Heart right ventricle (tissue), 16 donors: ENCODE measurements around the gene LAMA5. TPM values are rescaled to one million over a fixed set of nuclear protein-coding genes. Genes with fewer than 3 reads are reported as not detected.
A peak's percentile ranks its signal among the peaks of the same experiment; 100 is the strongest.

ENCODE experiments used
- ATAC-seq, 8 donors: fragments of 200-7000 bp; cut with Tn5 transposase; one replicate each; pipeline ENCODE4 v1.9.1; 2020; ENCODE audit warnings: mild to moderate bottlenecking in 8 of 8, moderate library complexity in 8 of 8, moderate number of reproducible peaks in 1 of 8
- DNase-seq, 2 donors: peaks; one replicate each; pipeline ENCODE4 v3.0.0-alpha.2; 2020
- H3K27ac ChIP-seq, 10 donors: fragments of 200-600 bp; sonication (generic) in 2 of 10; one replicate each; pipeline versions ENCODE4 v1.5.0 to v1.8.0; 2020 to 2022; ENCODE audit warnings: mild to moderate bottlenecking in 3 of 10
- H3K27me3 ChIP-seq, 7 donors: fragments of 200-600 bp; one replicate each; pipeline ENCODE4 v1.8.0; 2021 to 2022; ENCODE audit warnings: mild to moderate bottlenecking in 2 of 7
- H3K36me3 ChIP-seq, 9 donors: fragments of 200-600 bp; sonication (generic) in 1 of 9; one replicate each; pipeline versions ENCODE4 v1.5.0 to v1.8.0; 2020 to 2022; ENCODE audit warnings: mild to moderate bottlenecking in 2 of 9
- H3K4me1 ChIP-seq, 9 donors: fragments of 200-600 bp; sonication (generic) in 1 of 9; one replicate each; pipeline versions ENCODE4 v1.5.0 to v1.8.0; 2020 to 2022; ENCODE audit warnings: mild to moderate bottlenecking in 4 of 9
- H3K4me3 ChIP-seq, 10 donors: fragments of 200-600 bp; sonication (generic) in 2 of 10; one replicate each; pipeline versions ENCODE4 v1.5.0 to v1.8.0; 2020 to 2022; ENCODE audit warnings: mild to moderate bottlenecking in 7 of 10, moderate library complexity in 2 of 10
- H3K9me3 ChIP-seq, 11 donors: fragments of 200-600 bp in 10 of 11; sonication (generic) in 2 of 11; one replicate each; pipeline versions ENCODE4 v1.5.0 to v1.8.0; 2013 to 2022; ENCODE audit warnings: mild to moderate bottlenecking in 2 of 11, control low read depth in 1 of 11, moderate library complexity in 1 of 11
- CTCF ChIP-seq, 9 donors: fragments of 200-600 bp; sonication (generic) in 2 of 9; IDR thresholded peaks; one replicate each; pipeline versions ENCODE4 v1.5.0 to v1.8.0; 2021 to 2022; ENCODE audit warnings: antibody characterized with exemption in 9 of 9, mild to moderate bottlenecking in 5 of 9, moderate library complexity in 1 of 9
- WGBS, 2 donors: extraction: QIAGEN DNeasy Blood & Tissue Kit; methylation state at CpG; one replicate each; pipeline ENCODE4 v1.1.7; 2013; ENCODE audit warnings: inconsistent platforms in 1 of 2; 5-methylcytosine and 5-hydroxymethylcytosine counted together
- intact Hi-C, 10 donors: fragments of 100-400 bp; cut with DNase I; formaldehyde crosslinking; loops; one replicate each; pipeline versions ENCODE4 v1.11.1 to v1.14.2; 2022
- polyA plus RNA-seq, 2 donors: library from polyadenylated mRNA; stranded (reverse); fragments of 200-250 nt; gene quantifications; one replicate each; pipeline ENCODE4 v1.2.3, GENCODE V29; 2013
- total RNA-seq, 10 donors: library from RNA; stranded (reverse); fragmentation: NEBNext Ultra II Directional in 3 of 10; extraction: Animal tissue kit (Norgen Biotek cat#: 25700) in 3 of 10; gene quantifications; one replicate each; pipeline versions ENCODE4 v1.2.1 to v1.2.4, GENCODE V29; 2021 to 2023
- donor health status: Arrhythmogenic right ventricular cardiomyopathy.
- donor health status: ischemic (EF 13 %, LVEDD 7.1; RV severe dilation, severe dysfunction).
- donor health status: healthy with polysubstance abuse.
- donor health status: DM: no; HTN: yes; CAD: no.
- donor health status: DM: no; HTN: no; CAD: no.
- donor health status: ischemic (EF 25% LVEDD 6.9; RV normal size, moderate dysfunction).
- donor health status: ischemic (EF 25% LVEDD 5.7; RV mildly dilated, moderate dysfunction).
- donor health status: healthy.
- donor health status: DM: yes; HTN: yes; CAD: no.
- donor health status: Ischemic cardiomyopathy.
- donor health status: ischemic (EF 35%, LVEDD 5.7; RV mildly dilated, moderate dysfunction).
- donor health status: nonischemic (EF 11% LVEDD 7.7; RV severe dilation, severe dysfunction).
- donor health status: DM: yes; HTN: yes; CAD: no.
- donor health status: PGD.
- donor health status: ischemic (EF 29% LVEDD 5.4; RV normal size, mild dysfunction).
- donor health status: nonischemic (EF 23%, LVEDD 6.1; RV moderate dilation, normal function).

LAMA5 gene
- total and polyA plus RNA-seq, 12 donors: 53.9 to 358 (median 76.5) TPM

- H3K9me3 ChIP-seq: no peaks in the 10 kb centered on the region
- H3K27ac ChIP-seq: no peak overlapping the region
- DNase-seq: no peak
- TF ChIP-seq CTCF (IDR thresholded peaks at IDR 0.05): no peak
- 85 to 86% methylated on average over 13 of the region's 13 CpGs for WGBS, 2 donors
- H3K4me1 ChIP-seq: peaks cover 14 to 29% (median 23%) of the 10 kb centered on the region in 9 donors
- H3K27me3 ChIP-seq: no peaks in the 10 kb centered on the region
- ATAC-seq: no peak
- peaks cover 0 to 14% (median 0%) of the 10 kb centered on the region in 9 donors for H3K36me3 ChIP-seq
- H3K4me3 ChIP-seq: no peak overlapping the region
- intact Hi-C loops: loop anchor here in 6 of 10 donors (10.0 kb wide), 4 partner anchors 201 to 391 kb away; partner anchors contain the start of gene MRGBP (in 2 of the 6)
Measured at GRCh38 chr20:62403331-62403730, 36.2 kb upstream of the LAMA5 start.

GRCh38 chr20:62402456-62403150 is 35.5 kb upstream of the LAMA5 start:
- ATAC-seq: no peak
- 90 to 91% methylated on average over 23 of the region's 23 CpGs for WGBS, 2 donors
- no peak for TF ChIP-seq CTCF (IDR thresholded peaks at IDR 0.05)
- no peak for DNase-seq
- Histone ChIP-seq H3K36me3 (peaks cover 0 to 14% (median 0%) of the 10 kb centered on the region in 9 donors), H3K27me3 (no peaks in the 10 kb centered on the region), H3K9me3 (no peaks in the 10 kb centered on the region), H3K4me3 (no peak overlapping the region), H3K4me1 (peaks cover 13 to 25% (median 20%) of the 10 kb centered on the region in 9 donors), H3K27ac (no peak overlapping the region)
- intact Hi-C loops: loop anchor here in 6 of 10 donors (10.0 kb wide), 4 partner anchors 202 to 392 kb away; partner anchors contain the start of gene MRGBP (in 2 of the 6)

- Histone ChIP-seq H3K4me1 (peaks cover 7 to 22% (median 13%) of the 10 kb centered on the region in 9 donors), H3K36me3 (peaks cover 0 to 14% (median 0%) of the 10 kb centered on the region in 9 donors), H3K27me3 (no peaks in the 10 kb centered on the region), H3K4me3 (no peak overlapping the region), H3K9me3 (no peaks in the 10 kb centered on the region), H3K27ac (no peak overlapping the region)
- DNase-seq (no peak), ATAC-seq (no peak)
- TF ChIP-seq CTCF (IDR thresholded peaks at IDR 0.05): peak in 1 of 9 donors; percentile 10
- intact Hi-C loops: loop anchor here in 6 of 10 donors (10.0 kb wide), 4 partner anchors 203 to 393 kb away; partner anchors contain the start of gene MRGBP (in 2 of the 6)
- 78 to 87% methylated on average over 21 of the region's 21 CpGs for WGBS, 2 donors
Measured at GRCh38 chr20:62401331-62401779, 34.2 kb upstream of the LAMA5 start.

- DNase-seq (no peak), ATAC-seq (no peak)
- H3K27ac ChIP-seq: no peak overlapping the region
- H3K9me3 ChIP-seq: no peaks in the 10 kb centered on the region
- H3K36me3 ChIP-seq: peaks cover 0 to 21% (median 0%) of the 10 kb centered on the region in 9 donors
- intact Hi-C loops: loop anchor here in 6 of 10 donors (10.0 kb wide), 4 partner anchors 204 to 394 kb away; partner anchors contain the start of gene MRGBP (in 2 of the 6)
- no peak for TF ChIP-seq CTCF (IDR thresholded peaks at IDR 0.05)
- H3K4me1 ChIP-seq: peaks cover 0 to 18% (median 5%) of the 10 kb centered on the region in 9 donors
- WGBS, 2 donors: 89 to 91% methylated on average over 10 of the region's 10 CpGs
- no peaks in the 10 kb centered on the region for H3K27me3 ChIP-seq
- no peak overlapping the region for H3K4me3 ChIP-seq
Measured at GRCh38 chr20:62400541-62400940, 33.4 kb upstream of the LAMA5 start.
